GM13977 (cell line): ENCODE results near the gene CDH4.

ENCODE experiments used
- DNase-seq: peaks from one replicate; pipeline ENCODE4 v3.0.0; 2012; ENCODE audit warnings: low spot score
- CTCF ChIP-seq: IDR thresholded peaks from 2 replicates; pipeline ENCODE4 v1.5.1; 2012; ENCODE audit warnings: mild to moderate bottlenecking, control low read depth; ENCODE audit not compliant: insufficient read depth; ENCODE audit errors: extremely low read depth, missing control alignments
- in situ Hi-C: fragments of 300-500 bp; cut with MboI; formaldehyde crosslinking; loops from one replicate; pipeline ENCODE4 v1.12.0; 2022; ENCODE audit warnings: low sequenced_read_pairs, low pct_unique_long_range_greater_than_20kb, mixed read lengths, inconsistent platforms; ENCODE audit not compliant: unreplicated experiment

Gene CDH4

GRCh38 chr20:61324906-61325305 lies 72.8 kb downstream of the CDH4 start:
- no peak for DNase-seq
- no peak for TF ChIP-seq CTCF
- in situ Hi-C loops: no loop called here

GRCh38 chr20:61325718-61326117 lies 73.7 kb downstream of the CDH4 start:
- no peak for DNase-seq
- no peak for TF ChIP-seq CTCF
- in situ Hi-C loops: no loop called here

- in situ Hi-C loops: no loop called here
- DNase-seq: no peak
- TF ChIP-seq CTCF: no peak
Observed at GRCh38 chr20:61328911-61329558, 77.0 kb downstream of the CDH4 start.

DNA sequence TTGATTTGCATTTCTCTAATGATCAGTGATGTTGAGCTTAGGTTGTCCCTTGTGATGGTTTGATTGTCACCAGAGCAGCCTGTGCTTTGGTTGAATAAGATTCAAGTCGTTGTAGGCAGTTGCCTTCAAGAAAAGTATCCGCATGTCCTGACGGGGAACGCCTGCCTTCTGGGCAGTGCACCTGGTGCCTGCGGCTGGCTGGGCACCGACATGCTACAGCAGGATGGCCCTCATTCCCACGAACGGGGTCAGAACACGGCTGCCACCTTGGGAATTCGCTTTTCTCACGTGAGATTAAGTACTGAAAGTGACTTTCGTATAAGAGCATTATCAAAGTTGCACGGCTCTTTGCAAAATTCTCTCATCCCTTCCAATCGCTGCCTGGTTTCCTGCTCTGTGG lies 78.4 kb downstream of the CDH4 start:
- no peak for TF ChIP-seq CTCF
- in situ Hi-C loops: no loop called here

GRCh38 chr20:61331543-61331942 lies 79.5 kb downstream of the CDH4 start:
- in situ Hi-C loops: no loop called here
- no peak for DNase-seq
- no peak for TF ChIP-seq CTCF

More for the DNA sequence above, 78.4 kb downstream of the CDH4 start:
- no peak for DNase-seq

GRCh38 chr20:61332016-61332975 lies 80.2 kb downstream of the CDH4 start:
- no peak for TF ChIP-seq CTCF
- in situ Hi-C loops: no loop called here
- no peak for DNase-seq
